Hepatocyte (in vitro differentiated cells): ENCODE data around the gene CELF4.

Experiments used
- EZH2 ChIP-seq: fragments of 200-600 bp; sonication (generic); IDR thresholded peaks from 2 replicates; pipeline ENCODE4 v1.6.1; 2016; ENCODE audit warnings: antibody characterized with exemption, mild to moderate bottlenecking, borderline replicate concordance
- EZH2phosphoT487 ChIP-seq: fragments of 200-600 bp; sonication (generic); IDR thresholded peaks from one replicate; pipeline ENCODE4 v1.6.1; 2018; ENCODE audit warnings: antibody characterized with exemption, mild to moderate bottlenecking, low read depth, moderate library complexity; ENCODE audit not compliant: unreplicated experiment, severe bottlenecking
- TF ChIP-seq, protein P1 (sequence below): fragments of 200-600 bp; sonication (generic); IDR thresholded peaks from 2 replicates; pipeline ENCODE4 v1.5.1; 2016; ENCODE audit warnings: antibody characterized with exemption, mild to moderate bottlenecking; ENCODE audit not compliant: poor library complexity

DNA sequence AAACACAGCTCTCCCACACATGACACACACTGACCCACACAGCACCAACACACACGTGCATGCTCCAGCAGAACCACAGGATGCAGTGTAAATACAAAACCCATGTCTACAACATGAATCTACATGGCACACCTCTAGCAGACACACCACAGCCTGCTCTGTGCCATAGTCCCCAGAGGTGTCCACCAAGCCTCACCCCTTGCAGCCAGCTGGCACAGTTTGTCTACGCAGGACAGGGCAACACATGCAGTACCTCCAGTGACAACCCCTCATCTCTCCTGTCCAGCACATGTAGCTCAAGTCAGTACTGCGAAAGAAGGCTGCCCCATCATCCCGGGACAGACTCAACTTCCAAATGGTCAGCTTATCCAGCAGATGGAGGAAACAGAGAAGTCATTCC lies 18.9 kb downstream of the CELF4 start:
- TF ChIP-seq EZH2phosphoT487: no peak
- TF ChIP-seq, protein P1, sequence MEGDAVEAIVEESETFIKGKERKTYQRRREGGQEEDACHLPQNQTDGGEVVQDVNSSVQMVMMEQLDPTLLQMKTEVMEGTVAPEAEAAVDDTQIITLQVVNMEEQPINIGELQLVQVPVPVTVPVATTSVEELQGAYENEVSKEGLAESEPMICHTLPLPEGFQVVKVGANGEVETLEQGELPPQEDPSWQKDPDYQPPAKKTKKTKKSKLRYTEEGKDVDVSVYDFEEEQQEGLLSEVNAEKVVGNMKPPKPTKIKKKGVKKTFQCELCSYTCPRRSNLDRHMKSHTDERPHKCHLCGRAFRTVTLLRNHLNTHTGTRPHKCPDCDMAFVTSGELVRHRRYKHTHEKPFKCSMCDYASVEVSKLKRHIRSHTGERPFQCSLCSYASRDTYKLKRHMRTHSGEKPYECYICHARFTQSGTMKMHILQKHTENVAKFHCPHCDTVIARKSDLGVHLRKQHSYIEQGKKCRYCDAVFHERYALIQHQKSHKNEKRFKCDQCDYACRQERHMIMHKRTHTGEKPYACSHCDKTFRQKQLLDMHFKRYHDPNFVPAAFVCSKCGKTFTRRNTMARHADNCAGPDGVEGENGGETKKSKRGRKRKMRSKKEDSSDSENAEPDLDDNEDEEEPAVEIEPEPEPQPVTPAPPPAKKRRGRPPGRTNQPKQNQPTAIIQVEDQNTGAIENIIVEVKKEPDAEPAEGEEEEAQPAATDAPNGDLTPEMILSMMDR: no peak
- no peak for TF ChIP-seq EZH2
